GM13977 (cell line): ENCODE data around the gene TSBP1.
"Not testable (repeated sequence)": the region's sequence is repeated elsewhere in the genome, so short reads cannot be mapped to it uniquely, and the experiment has no call there.

Source experiments
- DNase-seq: peaks from one replicate; pipeline ENCODE4 v3.0.0; 2012; ENCODE audit warnings: low spot score
- CTCF ChIP-seq: IDR thresholded peaks from 2 replicates; pipeline ENCODE4 v1.5.1; 2012; ENCODE audit warnings: mild to moderate bottlenecking, control low read depth; ENCODE audit not compliant: insufficient read depth; ENCODE audit errors: extremely low read depth, missing control alignments
- in situ Hi-C: fragments of 300-500 bp; cut with MboI; formaldehyde crosslinking; loops from one replicate; pipeline ENCODE4 v1.12.0; 2022; ENCODE audit warnings: low sequenced_read_pairs, low pct_unique_long_range_greater_than_20kb, mixed read lengths, inconsistent platforms; ENCODE audit not compliant: unreplicated experiment

TSBP1 gene

GRCh38 chr6:32379545-32379944 lies 7.8 kb upstream of the TSBP1 start:
- in situ Hi-C loops = no loop called here
- no peak for TF ChIP-seq CTCF
- no peak for DNase-seq

GRCh38 chr6:32375739-32376529 lies 4.2 kb upstream of the TSBP1 start:
- TF ChIP-seq CTCF = no peak

GRCh38 chr6:32371229-32371628 lies 474 bp downstream of the TSBP1 start:
- in situ Hi-C loops = no loop called here
- TF ChIP-seq CTCF = no peak
- no peak for DNase-seq

More at GRCh38 chr6:32375739-32376529, 4.2 kb upstream of the TSBP1 start:
- DNase-seq = no peak
- in situ Hi-C loops = no loop called here

GRCh38 chr6:32370505-32370904 lies 1.2 kb downstream of the TSBP1 start:
- no peak for TF ChIP-seq CTCF
- in situ Hi-C loops = no loop called here
- no peak for DNase-seq

GRCh38 chr6:32369660-32370059 lies 2.0 kb downstream of the TSBP1 start:
- TF ChIP-seq CTCF = no peak
- no peak for DNase-seq
- in situ Hi-C loops = no loop called here

- DNase-seq = no peak
- TF ChIP-seq CTCF = no peak
- in situ Hi-C loops = no loop called here
Measured at GRCh38 chr6:32367644-32368043, 4.1 kb downstream of the TSBP1 start.

- in situ Hi-C loops, DNase-seq: not testable (repeated sequence)
Measured at GRCh38 chr6:32359225-32359624, 12.5 kb downstream of the TSBP1 start.

- in situ Hi-C loops, DNase-seq: not testable (repeated sequence)
Measured at GRCh38 chr6:32358548-32358947, 13.2 kb downstream of the TSBP1 start.
